Endodermal cell (in vitro differentiated cells): Measurements from ENCODE around the gene ANKLE2. TPM values are rescaled to one million over a fixed set of nuclear protein-coding genes. Genes with fewer than 3 reads are reported as not detected.
A peak's percentile ranks its signal among the peaks of the same experiment; 100 is the strongest.

Experiments
- DNase-seq: peaks from one replicate; pipeline ENCODE4 v3.0.0-alpha.2; 2017
- H3K27ac ChIP-seq: 2 replicates; pipeline ENCODE4 v1.5.1; 2013; ENCODE audit warnings: mild to moderate bottlenecking, low read depth, low read length, moderate library complexity
- H3K27me3 ChIP-seq: 2 replicates; pipeline ENCODE4 v1.6.1; 2013; ENCODE audit warnings: mild to moderate bottlenecking, low read length, moderate library complexity; ENCODE audit not compliant: insufficient read depth, control insufficient read depth, poor library complexity, severe bottlenecking
- H3K36me3 ChIP-seq: 2 replicates; pipeline ENCODE4 v1.7.0; 2013; ENCODE audit warnings: mild to moderate bottlenecking, low read length, moderate library complexity; ENCODE audit not compliant: control insufficient read depth, insufficient read depth
- H3K4me1 ChIP-seq: one replicate; pipeline ENCODE4 v1.7.0; 2013; ENCODE audit warnings: low read length; ENCODE audit not compliant: control insufficient read depth, insufficient read depth
- H3K4me3 ChIP-seq: 2 replicates; pipeline ENCODE4 v1.5.1; 2013; ENCODE audit warnings: mild to moderate bottlenecking, low read length, moderate library complexity
- H3K9ac ChIP-seq: 2 replicates; pipeline ENCODE4 v1.6.1; 2013; ENCODE audit warnings: mild to moderate bottlenecking, low read length, moderate library complexity; ENCODE audit not compliant: poor library complexity, severe bottlenecking; ENCODE audit errors: extremely low read depth
- H3K9me3 ChIP-seq: 2 replicates; pipeline ENCODE4 v1.6.1; 2013; ENCODE audit warnings: mild to moderate bottlenecking, low read length, moderate library complexity; ENCODE audit not compliant: control insufficient read depth
- H3K27ac Mint-ChIP-seq: 2 replicates; pipeline ENCODE4 v1.8.0; 2020; ENCODE audit warnings: mixed read lengths
- H3K27me3 Mint-ChIP-seq: 2 replicates; pipeline ENCODE4 v1.8.0; 2021; ENCODE audit warnings: mild to moderate bottlenecking, mixed read lengths; ENCODE audit not compliant: insufficient read depth
- H3K36me3 Mint-ChIP-seq: 2 replicates; pipeline ENCODE4 v1.8.0; 2020; ENCODE audit warnings: low read depth, mixed read lengths
- H3K4me1 Mint-ChIP-seq: 2 replicates; pipeline ENCODE4 v1.8.0; 2020; ENCODE audit warnings: mixed read lengths
- H3K4me3 Mint-ChIP-seq: 2 replicates; pipeline ENCODE4 v1.8.0; 2020; ENCODE audit warnings: mild to moderate bottlenecking, moderate library complexity, mixed read lengths
- H3K9me3 Mint-ChIP-seq: 2 replicates; pipeline ENCODE4 v1.8.0; 2020; ENCODE audit warnings: mild to moderate bottlenecking, mixed read lengths
- WGBS, 2 experiments: methylation state at CpG; one replicate each; pipeline versions ENCODE4 v1.1.5 to v1.1.7; 2013; ENCODE audit warnings: missing lambda C conversion rate in 2 of 2, mixed read lengths in 1 of 2; ENCODE audit not compliant: insufficient coverage in 1 of 2, insufficient read length in 1 of 2; 5-methylcytosine and 5-hydroxymethylcytosine counted together
- total RNA-seq, 2 donors: library from RNA; stranded (reverse); fragmentation: NEBNext Ultra II Directional in 1 of 2; extraction: Animal tissue kit (Norgen Biotek cat#: 25700) in 1 of 2; gene quantifications; 2 replicates in 1 of 2; 3 replicates in 1 of 2; pipeline ENCODE4 v1.2.1, GENCODE V29; 2021
- TF ChIP-seq, protein P1 (sequence below): fragments of 200-600 bp; sonication (generic); conservative IDR thresholded peaks from 2 replicates; pipeline ENCODE4 v1.5.0; 2021; ENCODE audit warnings: antibody characterized with exemption, mild to moderate bottlenecking

ANKLE2 gene
- total RNA-seq, 2 donors from 2014 or later = 87.8 to 88.5 TPM

DNA sequence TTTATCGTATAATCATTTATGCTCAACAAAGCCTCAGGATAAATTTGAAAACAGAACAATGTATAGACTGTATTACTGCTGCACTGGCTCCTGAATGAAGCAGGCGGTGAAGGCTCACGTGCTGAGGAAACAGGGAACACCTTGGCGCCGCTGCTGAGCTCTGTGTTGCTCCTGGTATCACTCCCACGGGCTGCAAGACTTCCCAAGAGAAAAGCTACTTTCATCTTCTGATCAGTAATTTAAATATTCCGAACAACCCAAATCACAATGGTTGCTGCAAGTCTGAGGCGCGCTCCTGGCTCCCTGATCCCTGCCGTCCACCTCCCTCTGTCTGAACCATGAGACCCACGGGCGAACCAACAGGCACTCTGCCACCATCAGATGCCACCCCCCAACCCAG is 35.2 kb downstream of the ANKLE2 start:
- H3K27me3 ChIP-seq = no peaks in the 10 kb centered on the region
- peaks cover 85% of the 10 kb centered on the region for H3K36me3 ChIP-seq
- H3K36me3 Mint-ChIP-seq = peaks cover 81% of the 10 kb centered on the region
- no peaks in the 10 kb centered on the region for H3K4me1 Mint-ChIP-seq
- DNase-seq = peak; percentile 35
- H3K4me1 ChIP-seq = no peaks in the 10 kb centered on the region
- no peak overlapping the region for H3K4me3 ChIP-seq
- peak overlapping the region; percentile 39 for H3K27ac Mint-ChIP-seq
- TF ChIP-seq, protein P1, sequence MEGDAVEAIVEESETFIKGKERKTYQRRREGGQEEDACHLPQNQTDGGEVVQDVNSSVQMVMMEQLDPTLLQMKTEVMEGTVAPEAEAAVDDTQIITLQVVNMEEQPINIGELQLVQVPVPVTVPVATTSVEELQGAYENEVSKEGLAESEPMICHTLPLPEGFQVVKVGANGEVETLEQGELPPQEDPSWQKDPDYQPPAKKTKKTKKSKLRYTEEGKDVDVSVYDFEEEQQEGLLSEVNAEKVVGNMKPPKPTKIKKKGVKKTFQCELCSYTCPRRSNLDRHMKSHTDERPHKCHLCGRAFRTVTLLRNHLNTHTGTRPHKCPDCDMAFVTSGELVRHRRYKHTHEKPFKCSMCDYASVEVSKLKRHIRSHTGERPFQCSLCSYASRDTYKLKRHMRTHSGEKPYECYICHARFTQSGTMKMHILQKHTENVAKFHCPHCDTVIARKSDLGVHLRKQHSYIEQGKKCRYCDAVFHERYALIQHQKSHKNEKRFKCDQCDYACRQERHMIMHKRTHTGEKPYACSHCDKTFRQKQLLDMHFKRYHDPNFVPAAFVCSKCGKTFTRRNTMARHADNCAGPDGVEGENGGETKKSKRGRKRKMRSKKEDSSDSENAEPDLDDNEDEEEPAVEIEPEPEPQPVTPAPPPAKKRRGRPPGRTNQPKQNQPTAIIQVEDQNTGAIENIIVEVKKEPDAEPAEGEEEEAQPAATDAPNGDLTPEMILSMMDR = no peak
- peaks cover 16% of the 10 kb centered on the region for H3K9me3 Mint-ChIP-seq
- no peak overlapping the region for H3K27ac ChIP-seq
- H3K4me3 Mint-ChIP-seq = no peak overlapping the region
- H3K9me3 ChIP-seq = peaks cover 4% of the 10 kb centered on the region
- WGBS, 2 experiments = 93 to 100% methylated on average over 7 to 12 of the region's 12 CpGs
- H3K9ac ChIP-seq = no peak overlapping the region
- no peaks in the 10 kb centered on the region for H3K27me3 Mint-ChIP-seq

DNA sequence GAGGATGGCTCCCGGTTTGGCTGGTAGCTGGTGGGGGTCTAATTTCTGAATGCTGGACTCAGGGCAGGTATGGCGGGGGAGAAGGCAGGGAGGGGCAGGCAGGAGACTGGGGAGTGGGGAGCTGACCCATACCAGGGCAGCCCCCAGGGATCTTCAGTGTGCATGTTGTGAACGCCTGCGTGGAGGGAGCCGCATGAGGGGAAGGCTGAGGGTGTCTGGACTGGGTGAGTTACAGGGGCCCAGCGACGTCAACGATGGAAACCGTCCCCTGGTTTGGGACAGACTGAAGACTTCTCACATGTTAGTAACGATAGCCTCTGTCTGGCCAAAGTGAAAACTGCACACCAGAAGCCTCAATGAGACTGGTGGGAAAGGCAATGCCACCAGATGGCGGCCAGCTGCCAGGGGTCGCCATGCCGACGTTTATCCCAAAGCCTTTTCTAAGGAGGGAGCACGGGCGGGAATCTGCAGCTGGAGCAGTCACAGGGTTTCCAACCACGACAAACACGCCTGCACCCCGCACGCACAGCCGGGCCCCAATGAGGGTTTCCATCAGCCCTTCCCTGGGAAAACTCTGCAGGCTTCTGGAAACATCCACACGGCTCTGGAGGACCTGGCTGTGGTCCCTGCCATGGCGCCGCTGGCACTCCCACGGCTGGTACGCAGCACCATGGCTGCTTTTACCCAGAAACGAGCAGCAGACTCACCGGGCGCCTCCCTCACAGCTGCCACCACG is 37.0 kb downstream of the ANKLE2 start:
- Mint-ChIP-seq H3K36me3 (peaks cover 79% of the 10 kb centered on the region), H3K9me3 (peaks cover 8% of the 10 kb centered on the region), H3K27ac (peak overlapping the region; percentile 11), H3K27me3 (no peaks in the 10 kb centered on the region), H3K4me1 (no peaks in the 10 kb centered on the region), H3K4me3 (no peak overlapping the region)
- Histone ChIP-seq H3K27me3 (no peaks in the 10 kb centered on the region), H3K4me3 (no peak overlapping the region), H3K9me3 (peaks cover 1% of the 10 kb centered on the region), H3K27ac (no peak overlapping the region), H3K4me1 (no peaks in the 10 kb centered on the region), H3K9ac (no peak overlapping the region), H3K36me3 (peaks cover 81% of the 10 kb centered on the region)
- TF ChIP-seq, protein P1 = no peak
- peak; percentile 51 for DNase-seq
- 94 to 98% methylated on average over 25 to 30 of the region's 30 CpGs for WGBS, 2 experiments

DNA sequence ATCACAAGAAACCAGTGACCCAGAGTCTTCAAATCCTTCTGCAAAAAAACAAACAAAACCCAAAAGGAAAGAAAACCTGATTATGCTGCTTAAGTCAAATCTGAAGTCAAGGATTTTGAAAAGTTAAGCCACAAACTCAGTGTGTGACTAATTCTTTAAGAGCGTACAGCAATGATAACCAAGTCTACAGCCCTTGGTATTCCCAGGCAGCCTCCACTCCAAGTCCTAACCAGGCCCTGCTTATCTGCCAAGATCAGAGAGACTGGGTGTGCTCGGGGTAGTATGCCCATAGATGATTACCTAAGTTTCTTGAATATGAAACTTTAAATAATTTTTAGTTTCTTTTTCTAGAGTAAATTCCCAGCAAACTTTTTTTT is 37.9 kb downstream of the ANKLE2 start:
- no peak for DNase-seq
- H3K4me1 ChIP-seq = no peaks in the 10 kb centered on the region
- no peak overlapping the region for H3K4me3 ChIP-seq
- 88 to 100% methylated on average over 1 to 2 of the region's 2 CpGs for WGBS, 2 experiments
- H3K4me1 Mint-ChIP-seq = no peaks in the 10 kb centered on the region
- H3K27me3 Mint-ChIP-seq = no peaks in the 10 kb centered on the region
- peaks cover 85% of the 10 kb centered on the region for H3K36me3 ChIP-seq
- peaks cover 81% of the 10 kb centered on the region for H3K36me3 Mint-ChIP-seq
- no peak overlapping the region for H3K27ac ChIP-seq
- no peaks in the 10 kb centered on the region for H3K27me3 ChIP-seq
- no peaks in the 10 kb centered on the region for H3K9me3 ChIP-seq
- TF ChIP-seq, protein P1 = no peak
- H3K27ac Mint-ChIP-seq = no peak overlapping the region
- no peak overlapping the region for H3K9ac ChIP-seq
- peaks cover 2% of the 10 kb centered on the region for H3K9me3 Mint-ChIP-seq
- H3K4me3 Mint-ChIP-seq = no peak overlapping the region
